HG03135 (cell line): ENCODE results near the gene ATRIP.

Source experiments
- ATAC-seq: cut with Tn5 transposase; IDR thresholded peaks from one replicate; pipeline ENCODE4 v1.9.1; 2021; ENCODE audit warnings: mild to moderate bottlenecking, moderate library complexity; ENCODE audit not compliant: unreplicated experiment

ATRIP gene

GRCh38 chr3:48423241-48423882 lies 23.2 kb upstream of the ATRIP start:
- ATAC-seq, result no peak

DNA sequence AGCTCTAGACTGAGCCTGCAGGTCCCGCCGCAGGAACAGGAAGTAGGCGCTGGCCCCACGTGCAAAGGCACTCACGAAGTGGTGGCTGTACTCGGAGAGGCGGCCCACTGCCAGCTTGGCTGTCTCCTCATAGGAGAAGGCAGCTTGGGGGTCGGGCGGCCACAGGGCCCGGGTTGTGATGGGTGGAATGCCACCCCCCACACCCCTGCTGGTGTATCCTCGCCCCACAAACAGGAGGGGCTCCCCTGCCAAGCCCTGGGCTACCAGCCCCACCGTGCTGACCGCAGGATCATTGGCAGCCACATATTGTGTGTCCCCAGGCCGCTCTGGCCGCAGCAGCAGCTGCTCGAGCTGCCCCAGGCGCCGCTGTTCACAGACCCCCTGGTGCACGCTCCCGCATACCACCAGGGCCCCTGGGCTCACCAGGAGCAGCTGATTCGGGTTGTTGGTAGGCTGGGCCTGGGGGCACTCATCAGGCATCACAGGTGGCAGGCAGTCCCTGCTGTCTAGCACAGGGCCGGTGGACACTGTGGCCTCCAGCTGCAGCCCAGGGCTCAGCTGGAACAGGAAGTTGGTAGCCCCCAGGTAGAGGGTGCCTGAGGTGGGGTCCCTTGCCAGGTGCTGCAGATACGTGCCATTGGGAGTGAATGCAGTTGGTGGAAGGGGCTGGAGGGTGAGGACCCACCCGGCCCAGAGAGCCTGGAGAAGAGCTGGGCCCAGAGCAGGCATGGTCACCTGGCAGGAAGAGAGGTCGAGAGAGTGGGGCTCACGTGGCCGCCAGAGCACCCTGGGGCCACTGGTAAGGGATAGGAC lies 22.4 kb upstream of the ATRIP start:
- ATAC-seq, result no peak

GRCh38 chr3:48425281-48425812 lies 21.2 kb upstream of the ATRIP start:
- ATAC-seq, result no peak

GRCh38 chr3:48426401-48426909 lies 20.1 kb upstream of the ATRIP start:
- ATAC-seq, result no peak

DNA sequence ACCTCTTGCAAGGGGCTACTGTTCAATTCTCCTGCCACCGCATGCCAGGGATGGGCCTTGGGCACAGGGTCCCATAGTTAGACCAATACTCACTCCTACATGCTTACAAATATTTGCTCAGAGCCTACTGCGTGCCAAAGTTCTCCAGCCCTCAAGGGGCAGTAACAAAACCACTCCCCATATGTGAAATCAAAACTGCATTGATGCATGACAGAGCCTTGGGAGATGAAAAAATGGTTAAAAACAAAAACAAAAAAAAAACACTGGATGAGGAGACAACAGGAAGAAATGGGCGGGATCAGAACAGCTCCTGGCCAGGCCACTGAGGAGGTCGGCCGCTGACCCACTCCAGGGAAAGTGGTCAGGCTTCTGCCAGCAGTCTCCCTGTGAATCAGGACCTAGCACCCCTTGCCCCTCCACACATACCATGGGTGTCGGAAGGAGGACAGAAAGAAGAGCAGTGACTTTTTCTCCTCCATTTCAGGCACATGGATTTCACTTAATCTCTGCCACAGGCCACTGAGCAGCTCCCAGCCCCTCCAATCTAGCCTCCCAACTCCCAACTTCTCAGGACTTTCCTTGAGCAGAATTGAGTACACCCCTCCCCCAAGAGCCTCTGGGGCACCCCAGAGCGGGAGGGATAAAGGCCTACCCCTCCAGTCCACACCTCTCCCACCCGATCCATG lies 19.4 kb upstream of the ATRIP start:
- ATAC-seq, result no peak

DNA sequence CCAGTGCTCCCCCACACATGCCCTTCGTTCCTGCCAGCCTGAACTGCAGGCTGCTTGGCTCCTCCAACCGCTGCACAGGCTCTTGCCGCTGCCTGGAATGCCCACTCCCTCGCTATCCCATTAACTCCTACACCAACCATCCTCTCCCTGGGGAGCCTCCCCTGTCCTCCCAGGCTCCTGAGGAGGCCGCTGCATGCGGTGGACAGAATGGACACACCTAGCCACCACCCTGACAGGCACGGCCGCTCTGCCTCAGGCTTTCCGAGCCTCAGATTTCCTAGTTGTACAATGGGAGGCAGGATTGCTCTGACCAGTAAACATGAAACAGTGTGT lies 18.9 kb upstream of the ATRIP start:
- ATAC-seq, result no peak

DNA sequence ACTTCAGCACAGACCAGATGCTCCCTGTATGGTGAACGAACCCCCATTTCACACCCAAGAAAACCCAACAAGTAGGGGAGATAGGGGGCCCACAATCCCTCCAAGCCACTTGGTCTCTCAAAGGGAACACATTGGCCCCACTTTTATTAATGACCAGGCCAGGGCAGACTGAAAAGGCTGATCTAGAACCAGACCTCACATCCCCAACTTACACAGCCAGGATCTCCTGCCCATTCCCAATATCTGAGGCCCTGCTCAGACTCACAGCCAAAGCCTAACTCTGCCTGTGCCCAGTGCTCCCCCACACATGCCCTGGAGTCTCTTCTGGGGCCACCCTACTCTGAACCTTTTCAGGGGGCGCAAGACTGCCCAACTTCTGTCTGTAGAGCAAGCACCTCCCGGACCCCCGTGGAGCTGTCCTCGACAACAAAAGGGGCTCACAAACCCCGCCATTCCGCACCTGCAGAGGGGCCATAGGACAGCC lies 18.4 kb upstream of the ATRIP start:
- no peak for ATAC-seq

- ATAC-seq, result no peak
Observed at GRCh38 chr3:48428572-48429316, 17.8 kb upstream of the ATRIP start.

DNA sequence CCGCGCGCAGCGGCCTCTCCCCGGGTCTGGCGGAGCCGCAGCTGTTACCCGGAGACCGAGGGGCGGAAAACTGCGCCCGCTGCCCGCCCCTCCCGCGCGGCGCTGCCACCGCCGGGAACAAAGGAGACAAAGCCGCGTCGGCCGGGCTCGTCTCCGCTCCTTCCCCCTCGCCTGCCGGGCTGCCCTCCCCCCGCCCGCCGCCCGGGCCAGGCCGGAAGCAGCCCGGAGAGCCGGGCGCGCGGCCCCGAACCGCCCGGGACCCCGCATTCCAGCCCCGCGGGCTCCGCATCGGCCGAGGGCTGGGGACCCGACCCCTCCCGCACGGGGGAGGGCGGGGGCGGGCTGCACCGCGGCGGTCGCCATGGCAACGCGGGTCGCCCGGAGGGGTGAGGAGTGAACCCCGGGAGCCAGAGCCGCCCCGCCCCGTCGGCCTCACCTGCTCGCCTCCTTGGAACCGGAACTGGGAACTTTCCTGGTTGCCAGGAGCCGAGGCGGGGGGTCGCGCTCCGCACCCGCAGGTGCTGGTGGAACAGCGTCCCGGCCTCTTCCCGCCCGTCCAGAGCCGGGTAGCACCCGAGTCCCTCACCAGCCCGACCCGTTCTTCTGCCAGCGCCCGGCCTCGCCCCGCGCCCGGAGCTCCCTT lies 17.1 kb upstream of the ATRIP start:
- ATAC-seq, result no peak

DNA sequence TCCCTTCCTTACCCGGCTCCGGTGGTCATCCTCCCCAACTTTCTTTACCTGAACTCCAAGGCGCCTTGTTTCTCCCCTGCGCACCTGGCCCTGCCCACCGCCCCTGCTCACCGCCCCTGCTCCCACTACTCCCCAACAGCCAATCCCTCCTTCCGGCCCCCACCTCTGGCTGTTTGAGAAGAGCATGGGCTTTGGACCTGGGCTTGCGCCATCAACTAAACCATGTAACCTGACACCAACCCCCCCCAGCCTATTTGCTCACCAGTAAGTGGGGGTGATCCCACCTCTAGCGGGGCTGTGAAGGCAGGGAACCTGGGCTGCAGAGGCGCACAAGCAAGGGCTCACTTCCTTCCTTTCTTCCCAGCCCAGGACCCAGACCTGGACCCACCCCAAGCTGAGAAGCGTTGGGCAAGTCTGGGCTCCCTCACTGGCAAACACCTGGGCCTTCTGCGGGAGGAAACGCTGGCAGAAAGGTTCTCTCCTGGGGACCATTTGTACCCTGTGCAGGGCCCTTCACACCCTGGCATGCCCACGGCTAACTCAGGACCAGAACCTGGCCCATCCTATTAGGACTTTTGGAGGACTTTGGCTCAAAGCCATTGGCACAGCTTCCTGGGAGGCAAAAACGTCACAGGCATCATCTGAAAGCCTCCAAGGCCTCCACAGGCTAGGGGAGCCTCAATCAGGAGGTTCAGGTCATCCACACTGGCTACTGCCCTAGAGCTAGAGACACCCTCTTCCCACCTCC lies 16.4 kb upstream of the ATRIP start, which contains the start of gene PLXNB1:
Gene PLXNB1, minus strand, starts transcription at position 127 of the 748 bp plus-strand sequence. CDS start 5,475 bp downstream, outside the sequence.
- no peak for ATAC-seq

GRCh38 chr3:48430708-48431101 lies 15.8 kb upstream of the ATRIP start:
- ATAC-seq, result no peak

DNA sequence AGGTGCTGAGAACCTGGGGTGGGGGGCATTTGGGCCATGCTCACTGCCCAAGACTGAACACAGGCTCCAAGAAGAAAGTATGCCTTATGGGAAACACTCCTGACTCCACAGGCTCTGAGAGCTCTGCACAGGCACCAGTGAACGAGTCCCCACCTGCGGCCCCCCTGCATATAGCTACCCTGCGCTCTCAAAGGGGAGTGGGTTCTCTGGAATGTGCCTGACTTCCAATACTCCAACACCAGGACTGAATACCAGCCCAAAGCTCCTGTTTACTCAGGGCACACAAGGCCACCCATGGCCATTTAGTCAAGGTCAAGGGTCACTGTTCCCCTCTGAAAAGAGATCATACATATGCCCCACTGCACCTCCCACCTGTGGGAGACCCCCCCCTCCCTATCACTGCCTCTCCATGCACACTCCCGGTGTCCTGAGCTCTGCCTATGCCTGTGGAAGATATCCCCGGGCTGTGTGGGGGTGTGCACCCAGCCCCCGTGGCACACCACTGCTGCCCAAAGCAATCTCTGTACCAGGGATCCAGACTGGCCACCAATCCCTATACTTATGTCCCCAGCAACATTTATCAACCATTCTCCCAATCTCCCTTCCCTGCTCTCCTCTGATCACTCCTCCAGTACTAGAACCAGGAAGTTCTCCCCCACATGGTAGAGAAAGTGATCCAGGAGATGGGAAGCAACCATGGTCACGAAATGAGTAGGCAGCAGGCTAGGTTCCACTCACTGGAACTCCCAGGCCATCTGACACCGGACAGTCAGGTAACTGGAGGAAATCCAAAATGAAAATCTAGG lies 15.1 kb upstream of the ATRIP start:
- ATAC-seq, result no peak

DNA sequence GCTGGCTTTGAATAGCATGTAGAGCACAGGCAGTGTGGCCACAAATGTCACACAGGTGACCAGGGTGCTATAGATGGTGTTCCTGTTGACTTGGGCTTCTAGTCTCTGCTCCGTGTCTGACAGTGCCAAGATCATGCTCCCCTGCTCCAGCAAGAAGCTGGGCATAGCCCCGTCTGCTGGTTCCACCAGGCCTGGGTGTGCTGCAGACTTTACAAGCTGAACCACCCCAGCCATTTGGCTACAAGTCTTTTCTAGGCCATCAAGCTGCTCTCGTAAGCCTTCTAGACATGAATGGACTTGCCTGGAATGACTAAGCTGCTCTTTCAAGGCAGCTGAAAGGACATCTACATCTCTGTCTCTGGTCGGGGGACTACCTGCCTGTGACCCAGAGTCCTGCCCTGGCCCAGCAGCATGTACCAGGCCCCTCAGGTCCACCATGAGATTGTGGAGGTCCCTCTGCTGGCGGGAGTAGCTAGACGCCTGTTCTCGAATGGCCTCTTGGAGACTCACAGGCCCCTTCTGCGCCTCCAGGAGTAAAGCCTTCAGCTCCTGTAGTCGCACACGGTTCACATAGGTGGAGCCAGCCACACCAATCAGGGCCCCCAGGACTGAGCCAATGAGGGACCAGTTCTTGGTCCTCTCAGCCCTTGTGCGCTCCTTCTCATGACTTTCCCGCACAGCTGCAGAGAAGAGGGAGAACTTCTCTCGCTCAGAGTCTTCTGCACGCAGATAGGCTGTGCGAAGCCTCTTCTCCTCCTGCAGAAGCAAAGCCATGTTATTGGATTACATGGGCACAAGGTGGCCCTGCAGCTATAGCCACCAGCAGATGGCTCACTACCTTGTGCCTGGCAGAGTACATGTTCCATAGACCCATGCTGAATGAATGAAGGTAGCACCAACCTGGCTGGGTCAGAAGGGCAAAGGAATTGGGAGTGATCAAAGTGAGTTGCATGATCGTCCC lies 13.8 kb upstream of the ATRIP start:
- ATAC-seq, result no peak

DNA sequence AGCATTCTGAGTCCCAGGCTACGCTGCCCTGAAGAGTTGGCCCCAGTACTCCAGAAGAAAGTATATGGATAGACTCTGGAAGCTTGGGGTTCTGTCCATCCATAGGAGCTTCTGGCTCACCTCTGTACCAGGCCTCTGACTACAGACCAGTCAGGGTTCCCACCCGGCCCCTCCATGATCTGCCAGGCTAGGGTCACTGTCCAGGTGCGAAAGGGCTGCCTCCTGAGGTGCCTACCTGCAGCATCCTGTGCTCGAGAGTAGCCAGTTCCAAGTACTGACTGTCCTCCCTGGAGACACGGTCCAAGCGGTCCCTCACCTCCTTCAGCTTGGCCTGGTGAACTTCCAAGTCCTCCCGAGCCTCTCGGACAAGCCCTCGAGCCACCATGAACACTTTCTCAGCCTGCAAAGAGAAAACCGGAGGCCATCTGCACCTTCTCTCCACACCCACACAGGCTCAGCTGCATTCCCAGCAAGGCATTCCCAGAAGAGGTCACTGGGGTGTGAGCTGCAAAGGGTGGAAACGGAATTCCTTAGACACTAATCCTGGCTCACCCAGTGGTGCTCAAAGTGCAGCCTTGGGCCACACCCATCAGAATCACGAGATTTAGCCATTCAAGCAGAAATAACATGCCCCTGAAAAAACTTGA lies 12.9 kb upstream of the ATRIP start:
- no peak for ATAC-seq

DNA sequence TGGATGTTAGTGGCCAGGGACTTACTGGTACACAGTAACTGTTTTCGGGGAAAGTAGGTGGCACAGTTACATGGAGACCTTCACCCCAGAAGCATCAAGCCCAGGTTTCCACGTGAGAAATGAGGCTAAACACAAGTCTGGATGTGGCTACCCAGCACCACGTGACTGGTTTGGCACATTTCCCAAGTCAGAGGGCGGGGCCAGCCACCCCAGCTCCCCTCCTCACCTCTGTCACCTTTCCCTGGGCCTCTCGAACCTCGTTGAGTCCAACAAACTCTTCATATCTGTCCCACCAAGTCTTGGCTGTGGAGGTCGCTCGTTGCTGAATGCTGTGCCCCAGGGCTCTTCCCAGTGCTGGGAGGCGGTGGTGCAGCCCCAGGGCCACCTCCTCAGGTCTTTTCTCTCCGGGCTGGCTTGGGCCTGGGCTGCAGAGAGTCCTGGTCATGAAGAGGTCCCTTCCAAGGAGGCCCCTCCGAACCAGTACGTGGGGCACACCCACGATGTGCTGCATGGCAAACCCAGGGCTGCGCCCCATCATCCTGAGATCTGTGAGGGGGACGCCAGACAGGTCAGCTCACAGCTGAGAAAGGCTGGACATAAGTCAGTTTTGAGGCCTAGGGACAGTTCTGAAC lies 11.8 kb upstream of the ATRIP start:
- no peak for ATAC-seq

GRCh38 chr3:48435223-48435595 lies 11.3 kb upstream of the ATRIP start:
- no peak for ATAC-seq
